Tibial nerve (tissue), 4 donors: ENCODE results near the gene GPR150. TPM values are rescaled to one million over a fixed set of nuclear protein-coding genes. Genes with fewer than 3 reads are reported as not detected.

Source experiments
- DNase-seq, 2 donors: peaks; one replicate each; pipeline ENCODE4 v3.0.0-alpha.2; 2019; ENCODE audit warnings: low spot score in 2 of 2
- H3K27ac ChIP-seq, 4 donors: fragments of 200-600 bp; sonication (generic) in 3 of 4; one replicate each; pipeline ENCODE4 v1.5.1; 2017 to 2019; ENCODE audit warnings: mild to moderate bottlenecking in 1 of 4
- H3K27me3 ChIP-seq, 2 donors: fragments of 200-600 bp; sonication (generic) in 1 of 2; one replicate each; pipeline versions ENCODE4 v1.5.1 to v1.6.0; 2017 to 2019
- H3K36me3 ChIP-seq, 3 donors: fragments of 200-600 bp; sonication (generic); one replicate each; pipeline ENCODE4 v1.5.1; 2018 to 2019
- H3K4me1 ChIP-seq, 4 donors: fragments of 200-600 bp; sonication (generic) in 3 of 4; one replicate each; pipeline ENCODE4 v1.5.1; 2017 to 2019
- H3K4me3 ChIP-seq, 4 donors: fragments of 200-600 bp; sonication (generic) in 3 of 4; one replicate each; pipeline ENCODE4 v1.5.1; 2017 to 2019; ENCODE audit warnings: mild to moderate bottlenecking in 1 of 4, moderate library complexity in 1 of 4
- H3K9me3 ChIP-seq, 4 donors: fragments of 200-600 bp; sonication (generic) in 3 of 4; one replicate each; pipeline ENCODE4 v1.5.1; 2017 to 2019
- CTCF ChIP-seq, 5 experiments: fragments of 200-600 bp in 3 of 5; fragments of 450-650 bp in 2 of 5; sonication (generic) in 3 of 5; IDR thresholded peaks; one replicate each; pipeline ENCODE4 v1.5.1; 2016 to 2019; ENCODE audit warnings: antibody characterized with exemption in 5 of 5, mild to moderate bottlenecking in 3 of 5, moderate library complexity in 2 of 5
- EP300 ChIP-seq, 2 donors: sonication (generic); formaldehyde crosslinking; IDR thresholded peaks; one replicate each; pipeline ENCODE4 v1.6.1; 2017; ENCODE audit warnings: antibody characterized with exemption in 2 of 2, mild to moderate bottlenecking in 1 of 2
- POLR2A ChIP-seq, 2 donors: fragments of 450-650 bp; IDR thresholded peaks; one replicate each; pipeline ENCODE4 v1.6.1; 2017; ENCODE audit warnings: antibody characterized with exemption in 2 of 2, mild to moderate bottlenecking in 2 of 2, moderate library complexity in 2 of 2
- WGBS, 2 donors: methylation state at CpG; one replicate each; pipeline ENCODE4 v1.1.5; 2018; 5-methylcytosine and 5-hydroxymethylcytosine counted together
- total RNA-seq, 4 donors: library from RNA; depleted of rRNA; stranded (reverse); fragments of >200 nt; gene quantifications; one replicate each; pipeline ENCODE4 v1.1.0, GENCODE V29; 2016

Gene GPR150
- total RNA-seq = 1 to 10 TPM in 3 of 4 donors, under 1 TPM in 1; 0.44 to 3.1 (median 2.7) TPM

- 2 to 3% methylated on average over 16 to 40 of the region's 85 CpGs for whole genome bisulfite sequencing, 2 donors
These were observed at the start of gene GPR150 for GRCh38 chr5:95620030-95620869. GPR150 (plus strand) TSS chr5:95620087; CDS start chr5:95620276, 189 bp downstream.

GRCh38 chr5:95572016-95572415 is 47.9 kb upstream of the GPR150 start:
- 94 to 96% methylated on average over 2 of the region's 2 CpGs for WGBS, 2 donors
- no peaks in the 10 kb centered on the region for H3K4me1 ChIP-seq
- no peak for DNase-seq
- no peak overlapping the region for H3K4me3 ChIP-seq
- H3K27me3 ChIP-seq = no peaks in the 10 kb centered on the region
- peaks cover 0 to 49% (median 0%) of the 10 kb centered on the region in 3 donors for H3K36me3 ChIP-seq
- TF ChIP-seq CTCF (IDR thresholded peaks at IDR 0.05) (no peak), POLR2A (IDR thresholded peaks at IDR 0.05) (no peak), EP300 (IDR thresholded peaks at IDR 0.05) (no peak)
- no peak overlapping the region for H3K27ac ChIP-seq
- peaks cover 0 to 10% (median 0%) of the 10 kb centered on the region in 4 donors for H3K9me3 ChIP-seq

More at GRCh38 chr5:95620030-95620869, at the start of gene GPR150:
- TF ChIP-seq CTCF (IDR thresholded peaks at IDR 0.05) (peak in 1 of 5 experiments; percentile 6), EP300 (IDR thresholded peaks at IDR 0.05) (peak in 1 of 2 donors; percentile 55), POLR2A (IDR thresholded peaks at IDR 0.05) (peak in 1 of 2 donors; percentile 4)
- H3K4me3 ChIP-seq = peak within 1 kb of the TSS; percentile 38 to 73 (median 70)
- no peaks in the 10 kb centered on the region for H3K9me3 ChIP-seq
- no peaks in the 10 kb centered on the region for H3K27me3 ChIP-seq
- peaks cover 0 to 25% (median 20%) of the 10 kb centered on the region in 4 donors for H3K4me1 ChIP-seq
- no peak for DNase-seq
- H3K36me3 ChIP-seq = no peaks in the 10 kb centered on the region
- peak within 1 kb of the TSS; percentile 14 to 77 (median 72) for H3K27ac ChIP-seq

GRCh38 chr5:95581576-95581975 is 38.3 kb upstream of the GPR150 start:
- no peak for DNase-seq
- Histone ChIP-seq H3K4me3 (no peak overlapping the region), H3K27ac (no peak overlapping the region), H3K4me1 (no peaks in the 10 kb centered on the region), H3K27me3 (no peaks in the 10 kb centered on the region), H3K36me3 (peaks cover 0 to 12% (median 0%) of the 10 kb centered on the region in 3 donors), H3K9me3 (no peaks in the 10 kb centered on the region)
- WGBS, 2 donors = 92 to 93% methylated on average over 2 of the region's 2 CpGs
- TF ChIP-seq CTCF (IDR thresholded peaks at IDR 0.05) (no peak), EP300 (IDR thresholded peaks at IDR 0.05) (no peak), POLR2A (IDR thresholded peaks at IDR 0.05) (no peak)

- H3K27me3 ChIP-seq = no peaks in the 10 kb centered on the region
- TF ChIP-seq CTCF (IDR thresholded peaks at IDR 0.05) (no peak), POLR2A (IDR thresholded peaks at IDR 0.05) (no peak), EP300 (IDR thresholded peaks at IDR 0.05) (no peak)
- no peak overlapping the region for H3K4me3 ChIP-seq
- H3K27ac ChIP-seq = no peak overlapping the region
- 88 to 92% methylated on average over 1 of the region's 1 CpG for WGBS, 2 donors
- peaks cover 0 to 12% (median 0%) of the 10 kb centered on the region in 3 donors for H3K36me3 ChIP-seq
- H3K4me1 ChIP-seq = no peaks in the 10 kb centered on the region
- H3K9me3 ChIP-seq = no peaks in the 10 kb centered on the region
- no peak for DNase-seq
These were observed 35.9 kb upstream of the GPR150 start for GRCh38 chr5:95583992-95584391.

- H3K27ac ChIP-seq = peak overlapping the region in 2 of 4 donors; percentile 43 to 68
- WGBS, 2 donors = 85 to 93% methylated on average over 1 of the region's 1 CpG
- H3K4me3 ChIP-seq = no peak overlapping the region
These were observed 29.0 kb upstream of the GPR150 start for GRCh38 chr5:95590880-95591279.

More at GRCh38 chr5:95590880-95591279, 29.0 kb upstream of the GPR150 start:
- no peak for TF ChIP-seq POLR2A (IDR thresholded peaks at IDR 0.05)
- TF ChIP-seq CTCF (IDR thresholded peaks at IDR 0.05) = no peak
- TF ChIP-seq EP300 (IDR thresholded peaks at IDR 0.05) = no peak
- H3K9me3 ChIP-seq = no peaks in the 10 kb centered on the region
- no peaks in the 10 kb centered on the region for H3K27me3 ChIP-seq
- no peaks in the 10 kb centered on the region for H3K36me3 ChIP-seq
- H3K4me1 ChIP-seq = peaks cover 0 to 9% (median 0%) of the 10 kb centered on the region in 4 donors
- DNase-seq = no peak
